ENCODE measurements around the gene PARM1.

PARM1 gene

DNA sequence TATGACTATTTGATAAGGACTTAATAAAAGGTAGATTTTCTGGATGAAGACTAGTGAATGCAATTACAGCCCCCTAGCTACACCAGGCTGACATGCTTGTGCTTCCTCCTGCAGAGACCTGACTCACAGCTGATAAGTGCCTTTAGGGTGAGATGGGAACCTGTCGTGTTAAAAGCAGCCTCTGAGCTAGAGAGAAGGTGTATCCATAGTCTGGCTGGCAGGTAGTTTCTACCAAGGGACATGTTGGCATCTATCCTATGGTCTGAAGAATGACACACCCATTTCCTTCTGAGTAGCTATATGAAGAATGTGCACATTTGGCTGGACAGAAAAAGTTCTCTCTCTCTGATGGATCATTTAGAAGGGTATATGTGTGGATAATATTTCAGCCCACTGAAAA is 64.1 kb downstream of the PARM1 start:
- H3K27ac ChIP-seq (replicated peaks): no peak overlapping the region
- no peak for TF ChIP-seq CTCF (IDR thresholded peaks at IDR 0.05; ENCODE audit: insufficient read depth, low read length)
- TF ChIP-seq GABPA (IDR thresholded peaks at IDR 0.05; ENCODE audit: low read depth): no peak
- TF ChIP-seq POLR2AphosphoS5 (IDR thresholded peaks at IDR 0.05; ENCODE audit: low read depth): no peak
- TF ChIP-seq, protein P1, sequence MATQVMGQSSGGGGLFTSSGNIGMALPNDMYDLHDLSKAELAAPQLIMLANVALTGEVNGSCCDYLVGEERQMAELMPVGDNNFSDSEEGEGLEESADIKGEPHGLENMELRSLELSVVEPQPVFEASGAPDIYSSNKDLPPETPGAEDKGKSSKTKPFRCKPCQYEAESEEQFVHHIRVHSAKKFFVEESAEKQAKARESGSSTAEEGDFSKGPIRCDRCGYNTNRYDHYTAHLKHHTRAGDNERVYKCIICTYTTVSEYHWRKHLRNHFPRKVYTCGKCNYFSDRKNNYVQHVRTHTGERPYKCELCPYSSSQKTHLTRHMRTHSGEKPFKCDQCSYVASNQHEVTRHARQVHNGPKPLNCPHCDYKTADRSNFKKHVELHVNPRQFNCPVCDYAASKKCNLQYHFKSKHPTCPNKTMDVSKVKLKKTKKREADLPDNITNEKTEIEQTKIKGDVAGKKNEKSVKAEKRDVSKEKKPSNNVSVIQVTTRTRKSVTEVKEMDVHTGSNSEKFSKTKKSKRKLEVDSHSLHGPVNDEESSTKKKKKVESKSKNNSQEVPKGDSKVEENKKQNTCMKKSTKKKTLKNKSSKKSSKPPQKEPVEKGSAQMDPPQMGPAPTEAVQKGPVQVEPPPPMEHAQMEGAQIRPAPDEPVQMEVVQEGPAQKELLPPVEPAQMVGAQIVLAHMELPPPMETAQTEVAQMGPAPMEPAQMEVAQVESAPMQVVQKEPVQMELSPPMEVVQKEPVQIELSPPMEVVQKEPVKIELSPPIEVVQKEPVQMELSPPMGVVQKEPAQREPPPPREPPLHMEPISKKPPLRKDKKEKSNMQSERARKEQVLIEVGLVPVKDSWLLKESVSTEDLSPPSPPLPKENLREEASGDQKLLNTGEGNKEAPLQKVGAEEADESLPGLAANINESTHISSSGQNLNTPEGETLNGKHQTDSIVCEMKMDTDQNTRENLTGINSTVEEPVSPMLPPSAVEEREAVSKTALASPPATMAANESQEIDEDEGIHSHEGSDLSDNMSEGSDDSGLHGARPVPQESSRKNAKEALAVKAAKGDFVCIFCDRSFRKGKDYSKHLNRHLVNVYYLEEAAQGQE (IDR thresholded peaks at IDR 0.05; ENCODE audit: insufficient replicate concordance, low read depth): no peak
- TF ChIP-seq SPI1 (IDR thresholded peaks at IDR 0.05; ENCODE audit: borderline replicate concordance, low read depth): no peak
- no peak for DNase-seq (ENCODE audit: low read depth in 1 of 2, low spot score in 1 of 2)
- no peaks in the 10 kb centered on the region for H3K27me3 ChIP-seq (ENCODE audit: insufficient read depth, poor library complexity, severe bottlenecking)
- no peak overlapping the region for H3K4me3 ChIP-seq (replicated peaks; ENCODE audit: insufficient read depth, low read length)

DNA sequence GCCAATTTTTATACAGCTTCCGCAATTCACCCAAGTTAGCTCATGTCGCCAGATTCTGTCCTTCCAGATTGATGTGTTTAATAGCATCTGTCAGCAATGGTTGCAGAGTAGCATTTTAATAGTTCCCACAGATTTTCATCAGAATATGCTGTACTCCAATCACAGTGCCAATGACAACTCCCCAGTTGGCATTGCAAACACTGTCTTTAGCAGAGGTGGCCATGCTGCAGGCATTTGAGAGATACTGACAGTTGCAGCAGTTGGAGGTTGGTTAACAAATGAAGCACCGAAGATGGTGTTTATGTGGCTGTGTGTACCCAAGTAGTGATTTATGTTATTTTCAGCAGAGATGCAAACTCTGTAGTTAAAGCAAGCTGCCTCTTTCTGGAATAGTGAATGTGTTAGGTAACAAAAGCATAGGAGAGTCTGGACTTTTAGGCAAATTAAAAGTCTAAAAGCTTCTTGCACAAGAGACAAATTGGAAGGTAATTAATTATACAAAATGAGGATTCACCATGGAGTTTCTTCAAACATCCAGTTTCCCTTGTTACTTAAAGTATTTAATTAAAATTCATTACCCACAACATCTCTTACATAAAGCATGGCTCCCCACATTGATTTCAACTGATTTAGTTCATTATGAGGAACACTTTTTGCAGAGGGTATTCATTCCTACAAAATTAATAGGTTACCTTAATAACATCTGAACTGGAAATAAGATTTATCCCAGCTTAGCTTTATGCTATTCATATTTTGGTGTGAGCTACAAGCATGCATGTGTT is 65.2 kb downstream of the PARM1 start:
- no peak for DNase-seq (ENCODE audit: low read depth in 1 of 2, low spot score in 1 of 2)
- H3K27ac ChIP-seq (replicated peaks): no peak overlapping the region
- no peaks in the 10 kb centered on the region for H3K27me3 ChIP-seq (ENCODE audit: insufficient read depth, poor library complexity, severe bottlenecking)
- TF ChIP-seq, protein P1 (IDR thresholded peaks at IDR 0.05; ENCODE audit: insufficient replicate concordance, low read depth): no peak
- no peak for TF ChIP-seq GABPA (IDR thresholded peaks at IDR 0.05; ENCODE audit: low read depth)
- TF ChIP-seq POLR2AphosphoS5 (IDR thresholded peaks at IDR 0.05; ENCODE audit: low read depth): no peak
- no peak for TF ChIP-seq CTCF (IDR thresholded peaks at IDR 0.05; ENCODE audit: insufficient read depth, low read length)
- no peak for TF ChIP-seq SPI1 (IDR thresholded peaks at IDR 0.05; ENCODE audit: borderline replicate concordance, low read depth)
- H3K4me3 ChIP-seq (replicated peaks; ENCODE audit: insufficient read depth, low read length): no peak overlapping the region

- no peaks in the 10 kb centered on the region for H3K27me3 ChIP-seq (ENCODE audit: insufficient read depth, poor library complexity, severe bottlenecking)
- TF ChIP-seq GABPA (IDR thresholded peaks at IDR 0.05; ENCODE audit: low read depth): no peak
- TF ChIP-seq SPI1 (IDR thresholded peaks at IDR 0.05; ENCODE audit: borderline replicate concordance, low read depth): no peak
- no peak for TF ChIP-seq POLR2AphosphoS5 (IDR thresholded peaks at IDR 0.05; ENCODE audit: low read depth)
- TF ChIP-seq CTCF (IDR thresholded peaks at IDR 0.05; ENCODE audit: insufficient read depth, low read length): no peak
- TF ChIP-seq, protein P1 (IDR thresholded peaks at IDR 0.05; ENCODE audit: insufficient replicate concordance, low read depth): no peak
- no peak overlapping the region for H3K4me3 ChIP-seq (replicated peaks; ENCODE audit: insufficient read depth, low read length)
- no peak overlapping the region for H3K27ac ChIP-seq (replicated peaks)
- DNase-seq (ENCODE audit: low read depth in 1 of 2, low spot score in 1 of 2): no peak
Measured at GRCh38 chr4:74999714-75000309, 66.9 kb downstream of the PARM1 start.
